GDM1 (cell line): Measurements from ENCODE around the gene ADAMTSL5.
A peak's percentile ranks its signal among the peaks of the same experiment; 100 is the strongest.
"Not testable (repeated sequence)": the region's sequence is repeated elsewhere in the genome, so short reads cannot be mapped to it uniquely, and the experiment has no call there.

ENCODE experiments used
- DNase-seq: peaks from one replicate; lab custom pipeline; 2025; lab: John Stamatoyannopoulos, UW

Gene ADAMTSL5

GRCh38 chr19:1529430-1529816 lies 16.6 kb upstream of the ADAMTSL5 start:
- DNase-seq, result no peak

- no peak for DNase-seq
Observed at GRCh38 chr19:1528596-1529429, 16.0 kb upstream of the ADAMTSL5 start.

DNA sequence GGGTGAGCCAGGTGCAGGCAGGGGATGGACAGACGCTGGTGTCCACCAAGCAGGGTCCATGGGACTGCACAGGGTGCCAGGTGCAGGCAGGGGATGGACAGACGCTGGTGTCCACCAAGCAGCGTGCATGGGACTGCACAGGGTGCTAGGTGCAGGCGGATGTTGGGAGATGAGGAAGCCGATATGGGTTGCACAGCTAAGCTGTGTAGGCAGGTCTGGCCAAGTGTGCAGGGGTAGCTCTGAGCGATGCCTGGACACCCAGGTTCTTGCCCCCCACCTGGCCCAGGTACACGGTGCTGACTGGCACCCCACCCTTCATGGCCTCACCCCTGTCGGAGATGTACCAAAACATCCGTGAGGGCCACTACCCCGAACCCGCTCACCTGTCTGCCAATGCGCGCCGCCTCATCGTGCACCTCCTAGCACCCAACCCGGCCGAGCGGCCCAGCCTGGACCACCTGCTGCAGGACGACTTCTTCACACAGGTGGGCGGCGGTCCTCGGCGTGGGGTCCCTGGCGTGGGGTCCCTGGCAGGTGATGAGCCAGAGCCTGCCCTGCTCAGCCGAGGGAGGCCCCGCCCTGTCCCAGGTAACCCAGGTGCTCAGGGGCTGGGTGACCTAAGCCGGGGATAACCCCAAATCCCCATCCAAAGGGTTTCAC lies 15.0 kb upstream of the ADAMTSL5 start:
- DNase-seq, result no peak

GRCh38 chr19:1526979-1527649 lies 14.3 kb upstream of the ADAMTSL5 start:
- DNase-seq, result no peak

GRCh38 chr19:1526066-1526778 lies 13.4 kb upstream of the ADAMTSL5 start:
- no peak for DNase-seq

- no peak for DNase-seq
Observed at GRCh38 chr19:1525343-1525742, 12.5 kb upstream of the ADAMTSL5 start.

DNA sequence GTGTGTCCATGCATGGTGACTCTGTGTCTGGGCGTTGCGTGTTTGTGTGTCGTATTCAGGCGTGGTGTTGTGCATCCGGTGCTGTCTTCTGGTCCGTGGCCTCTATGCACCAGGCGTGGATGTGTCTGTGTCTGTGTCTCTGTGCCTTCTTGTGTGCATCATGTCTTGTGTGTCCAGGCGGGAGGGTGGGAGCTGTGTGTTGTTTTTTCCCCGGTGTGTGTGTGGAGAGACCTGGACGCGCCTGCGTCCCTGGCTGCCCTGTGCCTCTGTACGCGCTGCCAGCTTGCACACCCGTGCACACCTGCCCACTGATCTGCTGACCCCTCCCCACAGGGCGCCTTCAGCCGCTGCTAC lies 12.1 kb upstream of the ADAMTSL5 start:
- DNase-seq, result no peak

DNA sequence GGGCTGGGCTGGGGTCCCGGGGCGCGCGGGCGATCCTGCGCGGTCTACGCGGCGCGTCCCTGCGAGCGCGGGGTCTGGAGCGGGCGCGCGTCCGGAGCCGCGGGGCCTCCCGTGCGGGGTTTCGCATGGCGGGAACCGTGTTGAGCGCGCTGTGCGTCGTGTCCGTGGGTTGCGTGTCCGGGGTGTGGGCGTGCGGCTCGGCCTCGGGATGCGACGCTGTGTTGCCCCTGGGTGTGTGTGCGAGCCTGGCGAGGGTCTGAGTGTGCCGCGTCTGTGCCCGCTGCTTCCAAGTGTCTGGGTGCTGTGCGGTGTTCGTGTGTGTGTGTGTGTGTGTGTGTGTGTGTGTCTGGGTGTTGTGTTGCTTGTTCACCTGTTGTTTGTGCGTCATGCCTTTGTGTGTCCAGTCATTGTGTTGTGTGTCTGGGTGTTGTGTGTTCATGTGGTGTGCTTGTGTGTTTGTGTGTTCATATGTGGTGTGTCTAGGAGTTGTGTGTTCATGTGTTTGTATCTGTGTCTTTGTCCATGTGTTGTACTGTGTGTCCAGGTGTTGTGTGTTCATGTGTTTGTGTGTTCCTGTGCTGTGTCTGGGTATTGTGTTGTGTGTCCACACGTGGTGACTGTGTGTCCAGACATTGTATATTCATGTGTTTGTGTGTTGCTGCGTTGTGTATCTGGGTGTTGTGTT lies 11.6 kb upstream of the ADAMTSL5 start:
- no peak for DNase-seq

DNA sequence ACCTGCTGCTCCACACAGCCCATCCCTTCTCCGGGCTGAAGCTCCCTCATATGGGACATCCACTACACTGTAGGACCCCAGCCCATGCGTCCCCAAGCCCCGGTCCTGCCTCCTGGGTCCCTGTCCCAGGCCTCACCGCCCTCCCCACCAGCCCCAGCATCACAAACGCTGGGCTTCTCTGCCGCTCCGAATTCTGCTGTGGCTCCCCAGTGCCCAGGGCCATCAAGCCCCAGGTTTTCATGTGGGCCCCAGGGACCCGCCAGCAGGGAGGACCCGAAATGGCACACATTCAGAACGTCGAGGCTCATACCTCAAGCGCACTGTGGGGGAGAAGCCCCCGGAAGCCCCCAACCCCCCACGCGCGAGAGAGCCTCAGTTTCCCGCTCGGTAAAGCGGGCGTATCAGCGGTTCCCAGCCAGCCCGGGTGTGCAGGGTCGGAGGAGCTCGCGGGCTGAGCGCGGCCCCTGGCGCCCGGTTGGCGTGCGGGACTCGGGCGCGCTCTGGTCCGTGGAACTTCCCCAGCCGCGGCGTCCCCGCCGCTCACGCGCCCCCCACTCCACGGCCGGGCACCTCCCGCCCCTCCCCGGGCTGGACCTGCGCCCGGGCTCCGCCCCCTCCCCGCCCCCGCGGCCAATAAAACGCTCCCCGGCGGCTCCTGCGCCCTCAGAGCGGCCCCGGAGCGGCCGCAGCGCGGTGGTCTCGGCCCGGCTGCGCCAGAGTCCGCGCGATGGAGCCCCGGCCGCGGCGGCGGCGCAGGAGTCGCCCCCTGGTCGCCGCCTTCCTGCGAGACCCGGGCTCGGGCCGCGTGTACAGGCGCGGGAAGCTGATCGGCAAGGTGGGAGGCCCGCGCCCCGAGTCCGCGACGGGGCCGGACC lies 10.8 kb upstream of the ADAMTSL5 start, which contains the start of gene PLK5:
Gene PLK5, plus strand, starts transcription at position 666 of the 875 bp plus-strand sequence. CDS start 2,920 bp downstream, outside the sequence.
- no peak for DNase-seq

DNA sequence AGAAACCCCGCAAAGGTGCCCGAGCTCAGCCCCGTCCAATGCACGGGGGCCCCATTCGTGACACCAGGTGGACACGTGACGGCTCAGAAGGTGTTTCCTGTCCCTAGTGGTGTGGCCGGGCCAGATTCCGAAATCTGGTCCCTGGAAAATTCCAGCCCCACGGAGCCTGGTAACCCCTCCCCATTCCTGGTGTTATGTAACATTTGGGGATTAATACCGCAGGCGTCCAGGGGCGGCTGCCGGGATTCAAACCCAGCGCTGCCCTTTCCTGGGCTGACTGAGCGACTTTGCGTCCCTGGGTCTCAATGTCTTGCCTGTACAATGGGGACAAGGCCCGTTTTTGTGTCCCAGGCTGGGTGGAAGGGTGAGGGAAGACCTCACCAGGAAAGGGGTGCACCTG lies 10.0 kb upstream of the ADAMTSL5 start:
- DNase-seq, result no peak

DNA sequence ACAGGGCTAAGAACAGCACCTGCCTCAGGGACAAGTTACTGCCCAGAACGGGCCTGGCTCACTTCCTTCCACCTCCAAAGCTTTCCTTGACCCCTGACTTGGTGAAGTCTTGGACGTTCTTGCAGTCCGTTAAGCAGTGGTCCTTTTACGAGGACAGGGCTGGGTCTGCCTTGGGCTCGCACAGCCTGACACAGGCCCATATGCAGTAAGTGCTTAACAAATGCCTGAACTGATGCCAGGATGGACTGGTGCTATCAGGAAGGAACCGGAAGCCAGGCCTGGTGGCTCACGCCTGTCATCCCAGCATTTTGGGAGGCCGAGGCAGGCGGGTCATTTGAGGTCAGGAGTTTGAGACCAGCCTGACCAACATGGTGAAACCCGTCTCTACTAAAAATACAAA lies 9.2 kb upstream of the ADAMTSL5 start:
- DNase-seq, result no peak

DNA sequence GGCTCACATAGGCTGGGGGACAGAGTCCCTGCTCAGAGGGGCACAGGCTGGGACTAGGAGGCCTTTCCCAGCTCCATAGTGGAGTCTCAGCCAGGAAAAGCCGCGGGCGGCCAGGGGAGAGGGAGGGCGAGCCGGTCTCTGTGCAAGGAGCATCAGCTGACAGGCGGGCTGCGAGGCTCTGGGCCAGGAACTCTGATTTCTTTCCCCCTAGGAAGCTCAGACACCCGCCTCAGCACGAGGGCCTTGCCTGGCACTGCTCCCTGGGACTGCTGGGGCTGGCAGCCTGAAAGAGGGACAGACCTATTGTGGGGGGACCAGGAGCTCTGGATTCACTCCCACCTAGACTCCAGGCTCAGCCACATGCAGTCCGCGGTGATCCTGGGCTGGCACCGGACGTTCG lies 8.8 kb upstream of the ADAMTSL5 start:
- no peak for DNase-seq

DNA sequence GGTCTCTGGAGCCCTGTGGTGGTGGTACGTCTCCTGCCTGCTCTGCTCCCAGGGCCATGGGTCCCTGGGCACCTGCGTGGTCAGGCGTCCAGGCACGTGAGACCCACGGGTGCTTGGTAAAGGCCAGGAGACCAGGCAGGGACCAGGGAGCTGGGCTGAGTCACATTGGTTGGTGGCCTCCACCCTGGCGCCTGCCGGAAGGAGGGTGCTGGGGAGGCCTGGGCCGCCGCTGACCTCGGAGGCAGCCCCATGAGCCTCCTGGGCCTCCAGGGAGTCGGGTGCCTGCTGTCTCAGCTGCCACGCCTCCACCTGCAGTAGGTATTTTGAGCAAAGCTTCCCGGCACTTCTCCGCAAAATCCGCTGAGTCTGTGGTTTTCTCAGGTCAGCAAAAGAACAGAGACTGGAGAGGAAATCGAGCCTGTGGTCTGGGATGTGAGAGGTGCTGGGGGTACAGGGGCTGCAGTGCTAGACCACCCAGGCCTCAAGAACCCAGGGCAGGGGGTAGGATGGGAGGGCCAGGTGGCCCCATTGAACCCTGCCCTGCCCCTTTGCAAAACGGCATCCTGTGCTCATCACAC lies 7.5 kb upstream of the ADAMTSL5 start:
- no peak for DNase-seq

- DNase-seq, result not testable (repeated sequence)
Observed at GRCh38 chr19:1519802-1520201, 7.0 kb upstream of the ADAMTSL5 start.

DNA sequence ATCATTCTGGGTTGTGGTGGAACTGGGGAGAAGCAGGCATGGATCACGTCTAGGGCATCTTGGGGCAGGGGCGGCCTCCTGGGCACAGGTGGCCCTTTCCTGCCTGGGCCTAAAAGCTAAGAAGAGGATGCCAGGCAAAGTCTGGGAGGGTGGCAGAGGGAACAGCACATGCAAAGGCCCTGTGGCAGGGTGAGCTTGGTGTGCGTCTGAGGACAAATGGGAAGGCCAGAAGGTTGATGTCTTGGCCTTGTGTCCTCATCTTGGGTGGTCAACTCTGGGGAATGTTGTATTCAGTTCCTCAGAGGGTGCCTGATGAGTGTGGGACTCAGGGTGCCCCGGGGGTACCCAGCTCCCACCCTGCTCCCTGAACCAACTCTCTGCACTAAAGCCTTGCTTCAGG lies 5.7 kb upstream of the ADAMTSL5 start:
- DNase-seq, result no peak

DNA sequence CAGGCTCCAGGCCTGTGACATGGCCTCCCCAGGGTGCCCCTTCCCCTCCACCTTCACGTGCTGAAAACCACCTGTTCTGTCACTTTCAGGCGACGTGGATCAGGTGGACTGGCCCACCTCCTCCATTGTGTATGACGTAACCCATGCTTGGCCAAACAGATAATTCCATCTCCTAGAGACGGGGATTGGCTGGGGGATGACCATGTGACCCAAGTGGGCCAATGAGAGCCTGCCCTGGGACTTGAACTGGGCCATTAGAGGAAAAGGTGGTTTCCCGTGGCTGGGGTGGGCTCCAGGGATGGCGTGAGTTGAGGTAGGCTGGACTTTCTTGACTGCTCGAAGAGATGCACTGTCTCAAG lies 3.6 kb upstream of the ADAMTSL5 start:
- no peak for DNase-seq

DNA sequence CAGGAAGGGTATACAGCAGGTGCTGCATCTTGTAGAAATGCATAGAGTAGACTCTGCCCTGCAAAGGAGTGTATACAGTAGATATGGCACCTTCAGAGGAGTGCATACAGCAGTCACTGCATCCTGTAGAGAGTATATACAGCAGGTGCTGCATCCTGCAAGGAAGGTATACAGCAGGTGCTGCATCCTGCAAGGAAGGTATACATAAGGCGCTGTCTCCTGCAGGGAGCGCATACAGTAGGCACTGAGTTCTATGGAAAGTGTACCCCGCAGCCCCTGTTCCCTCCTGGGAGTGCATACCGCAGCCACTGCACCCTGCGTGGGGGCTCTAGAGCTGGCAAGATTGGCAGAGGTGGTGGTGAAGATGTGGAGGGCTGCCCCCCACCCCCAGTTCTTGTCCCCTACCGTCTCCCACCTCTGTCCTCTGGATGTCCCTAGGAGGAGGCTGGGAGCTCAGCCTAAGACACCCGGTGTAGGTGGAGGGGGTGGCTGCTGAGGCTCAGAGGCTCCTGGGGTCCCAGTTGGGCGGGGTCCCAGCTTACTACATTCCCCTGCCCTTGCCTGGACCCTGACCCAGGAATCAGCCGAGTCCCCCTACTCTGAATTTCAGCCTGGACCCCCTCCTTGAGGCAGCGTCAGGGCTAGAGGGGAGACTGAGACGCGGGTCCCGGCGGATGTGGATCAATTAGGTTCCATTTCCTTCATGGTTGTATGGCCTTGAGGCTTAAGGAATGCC lies 2.3 kb upstream of the ADAMTSL5 start:
- no peak for DNase-seq

GRCh38 chr19:1514295-1514661 lies 1.5 kb upstream of the ADAMTSL5 start:
- DNase-seq, result no peak

DNA sequence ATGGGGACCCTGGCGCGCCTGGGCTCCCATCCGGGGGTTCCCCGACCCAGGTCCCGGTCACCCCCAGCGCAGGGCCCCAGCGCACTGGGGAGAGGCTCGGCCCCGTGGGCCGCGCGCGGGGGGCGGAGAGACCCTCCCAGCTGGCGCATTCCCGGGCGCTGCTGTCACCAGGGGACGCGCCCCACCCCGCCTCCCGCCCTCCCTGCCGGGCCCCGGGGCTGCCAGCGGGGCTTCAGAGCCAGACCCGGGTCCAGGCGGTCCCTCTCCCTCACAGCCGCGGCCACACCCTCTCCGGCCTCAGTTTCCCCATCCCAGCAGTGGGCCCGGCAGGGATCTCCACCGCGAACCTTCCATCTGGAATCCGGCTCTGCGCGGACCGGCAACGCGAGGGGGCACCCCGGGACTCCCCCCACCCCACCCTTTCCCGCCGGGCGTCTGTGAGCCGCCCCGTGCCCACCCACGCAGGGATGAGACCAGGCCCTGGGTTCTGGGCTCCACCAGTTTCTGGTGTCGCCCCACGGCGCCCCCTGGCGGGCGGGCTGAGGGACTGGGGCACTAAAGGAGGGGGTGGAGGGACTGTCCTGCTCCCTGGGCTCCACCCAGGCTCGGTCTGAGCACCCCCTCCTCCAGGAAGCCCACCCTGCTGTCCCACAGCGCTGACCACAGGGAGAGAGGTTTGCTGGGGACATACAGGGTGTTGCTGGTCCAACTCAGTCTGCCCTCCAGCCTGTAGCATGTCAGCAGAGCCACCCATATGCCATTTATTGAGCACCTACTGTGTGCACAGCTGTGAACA lies 878 bp upstream of the ADAMTSL5 start:
- DNase-seq, result peak; percentile 10
